Glutamatergic neuron (in vitro differentiated cells): Measurements from ENCODE around the gene ANKRD63. TPM values are rescaled to one million over a fixed set of nuclear protein-coding genes. Genes with fewer than 3 reads are reported as not detected.

Experiments
- DNase-seq: peaks from one replicate; pipeline ENCODE4 v3.0.0; 2022
- H3K27ac Mint-ChIP-seq: one replicate; pipeline ENCODE4 v1.8.0; 2020; ENCODE audit warnings: mild to moderate bottlenecking, mixed read lengths, inconsistent platforms; ENCODE audit not compliant: unreplicated experiment
- H3K27me3 Mint-ChIP-seq: one replicate; pipeline ENCODE4 v1.8.0; 2020; ENCODE audit warnings: mild to moderate bottlenecking, moderate library complexity, mixed read lengths, inconsistent platforms; ENCODE audit not compliant: unreplicated experiment
- H3K36me3 Mint-ChIP-seq: one replicate; pipeline ENCODE4 v1.8.0; 2020; ENCODE audit warnings: mild to moderate bottlenecking, mixed read lengths, inconsistent platforms; ENCODE audit not compliant: unreplicated experiment
- H3K4me1 Mint-ChIP-seq: one replicate; pipeline ENCODE4 v1.8.0; 2020; ENCODE audit warnings: mild to moderate bottlenecking, low read depth, mixed read lengths, inconsistent platforms; ENCODE audit not compliant: unreplicated experiment
- H3K4me3 Mint-ChIP-seq: one replicate; pipeline ENCODE4 v1.8.0; 2020; ENCODE audit warnings: mild to moderate bottlenecking, mixed read lengths, inconsistent platforms; ENCODE audit not compliant: unreplicated experiment
- H3K9me3 Mint-ChIP-seq: one replicate; pipeline ENCODE4 v1.8.0; 2020; ENCODE audit warnings: mild to moderate bottlenecking, moderate library complexity, mixed read lengths, inconsistent platforms; ENCODE audit not compliant: unreplicated experiment
- CTCF ChIP-seq: fragments of 200-600 bp; sonication (generic); IDR thresholded peaks from one replicate; pipeline ENCODE4 v1.5.0; 2021; ENCODE audit not compliant: partially characterized antibody, unreplicated experiment
- total RNA-seq: library from RNA; stranded (reverse); fragmentation: NEBNext Ultra II Directional; extraction: Animal tissue kit (Norgen Biotek cat#: 25700); gene quantifications from one replicate; pipeline ENCODE4 v1.2.1, GENCODE V29; 2021; ENCODE audit not compliant: unreplicated experiment

Gene ANKRD63
- total RNA-seq, 1 donor from 2014 or later = not detected

GRCh38 chr15:40300367-40300766 lies 17.5 kb upstream of the ANKRD63 start:
- H3K36me3 Mint-ChIP-seq = peaks cover 8% of the 10 kb centered on the region
- H3K4me3 Mint-ChIP-seq = no peak overlapping the region
- TF ChIP-seq CTCF = no peak
- H3K4me1 Mint-ChIP-seq = no peaks in the 10 kb centered on the region
- no peak overlapping the region for H3K27ac Mint-ChIP-seq
- DNase-seq = no peak
- H3K27me3 Mint-ChIP-seq = peaks cover 8% of the 10 kb centered on the region
- peaks cover 2% of the 10 kb centered on the region for H3K9me3 Mint-ChIP-seq

GRCh38 chr15:40298216-40298935 lies 15.5 kb upstream of the ANKRD63 start:
- Mint-ChIP-seq H3K4me3 (no peak overlapping the region), H3K27ac (no peak overlapping the region), H3K27me3 (peaks cover 8% of the 10 kb centered on the region), H3K4me1 (peaks cover 2% of the 10 kb centered on the region), H3K36me3 (peaks cover 8% of the 10 kb centered on the region), H3K9me3 (peaks cover 3% of the 10 kb centered on the region)
- no peak for TF ChIP-seq CTCF
- DNase-seq = no peak

GRCh38 chr15:40297356-40297755 lies 14.5 kb upstream of the ANKRD63 start:
- no peak overlapping the region for H3K27ac Mint-ChIP-seq

GRCh38 chr15:40296561-40297230 lies 13.8 kb upstream of the ANKRD63 start:
- H3K4me3 Mint-ChIP-seq = no peak overlapping the region
- peaks cover 8% of the 10 kb centered on the region for H3K36me3 Mint-ChIP-seq
- no peak for DNase-seq
- H3K9me3 Mint-ChIP-seq = peaks cover 6% of the 10 kb centered on the region
- H3K4me1 Mint-ChIP-seq = peaks cover 2% of the 10 kb centered on the region
- H3K27ac Mint-ChIP-seq = no peak overlapping the region
- peaks cover 10% of the 10 kb centered on the region for H3K27me3 Mint-ChIP-seq
- TF ChIP-seq CTCF = no peak

More at GRCh38 chr15:40297356-40297755, 14.5 kb upstream of the ANKRD63 start:
- no peak for DNase-seq
- Mint-ChIP-seq H3K4me1 (peaks cover 2% of the 10 kb centered on the region), H3K27me3 (peaks cover 10% of the 10 kb centered on the region), H3K9me3 (peaks cover 6% of the 10 kb centered on the region), H3K4me3 (no peak overlapping the region), H3K36me3 (peaks cover 8% of the 10 kb centered on the region)
- TF ChIP-seq CTCF = no peak
